Amygdala (tissue), 56 donors: ENCODE results near the gene MACROD2.

ENCODE experiments used
- DNase-seq, 56 donors: peaks; one replicate each; lab custom pipeline; 2025; lab: John Stamatoyannopoulos, UW

MACROD2 gene

DNA sequence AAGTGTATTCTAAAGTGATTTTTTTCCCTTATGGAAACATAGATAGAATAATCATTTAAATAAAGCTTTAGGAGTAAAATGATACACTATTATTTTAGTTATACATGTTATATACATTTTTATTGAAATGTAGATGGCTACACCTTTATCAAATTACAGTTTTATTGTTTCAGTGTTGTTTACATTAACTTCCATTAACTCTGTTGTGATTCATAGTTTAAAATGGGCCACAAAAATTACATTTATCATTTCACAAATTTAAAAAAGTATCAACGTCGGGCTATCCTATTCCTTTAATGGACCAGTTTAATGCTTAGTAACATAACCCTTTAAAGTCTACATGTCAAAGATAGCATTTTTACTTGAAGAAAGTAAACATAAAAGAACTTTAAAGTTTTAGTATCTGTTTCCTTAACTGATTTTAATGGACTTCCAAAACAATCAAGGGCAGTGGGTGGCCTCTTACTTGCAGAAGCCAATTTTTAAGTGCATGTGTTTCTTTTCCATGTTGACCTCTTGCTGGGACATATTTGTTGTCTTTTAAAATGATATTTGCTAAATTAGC is 389.9 kb downstream of the MACROD2 start:
- DNase-seq: no peak

DNA sequence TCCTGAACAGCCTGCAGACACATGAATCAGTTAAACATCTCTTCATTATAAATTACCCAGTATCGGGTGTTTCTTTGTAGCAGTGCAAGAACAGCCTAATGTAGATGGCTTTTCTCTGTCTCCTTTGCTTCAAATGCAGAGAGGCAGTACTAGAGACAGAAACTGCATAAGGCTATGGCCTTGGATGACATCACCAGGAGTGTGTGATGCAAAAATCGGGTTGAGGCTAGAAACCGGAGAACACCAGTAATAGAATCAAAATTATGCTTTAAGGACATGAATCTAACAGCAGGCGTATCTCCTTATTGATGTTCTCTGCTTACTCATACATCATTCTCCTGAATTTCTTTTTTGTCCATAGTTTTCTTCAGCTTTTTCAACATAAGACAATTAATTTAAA is 391.4 kb downstream of the MACROD2 start:
- DNase-seq: no peak

DNA sequence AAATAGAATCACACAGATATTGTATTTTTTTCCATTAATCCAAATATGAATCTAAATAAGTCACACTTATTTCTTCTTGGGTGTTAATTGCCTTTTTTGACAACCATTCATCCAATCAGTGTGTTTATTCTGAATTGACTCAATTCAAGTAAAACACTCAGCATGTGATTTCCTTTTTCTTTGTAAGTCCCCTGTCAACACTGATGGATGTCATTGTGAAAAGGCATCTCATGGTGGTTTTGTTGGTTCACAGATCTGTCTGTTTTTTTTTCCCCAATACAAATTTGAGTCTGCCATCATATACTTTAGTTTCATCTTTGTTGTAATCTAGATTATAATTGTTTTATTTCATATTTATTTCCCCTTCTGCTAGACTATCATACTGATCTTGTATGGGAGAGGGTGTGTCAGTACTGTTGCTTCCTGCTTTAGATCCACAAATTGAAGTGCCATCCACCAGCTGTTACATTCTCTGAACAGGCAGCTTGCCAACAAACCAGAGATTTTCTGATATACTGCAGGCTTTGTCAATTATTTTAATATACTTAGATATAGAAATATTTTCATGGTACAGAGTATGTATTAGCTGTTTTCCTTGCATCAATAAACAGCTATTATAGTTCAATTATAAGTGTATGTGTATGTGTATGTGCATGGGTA is 406.3 kb downstream of the MACROD2 start:
- peak in 2 of 56 donors; percentile 3 to 44 for DNase-seq

GRCh38 chr20:14404515-14404914 is 409.2 kb downstream of the MACROD2 start:
- DNase-seq: no peak

DNA sequence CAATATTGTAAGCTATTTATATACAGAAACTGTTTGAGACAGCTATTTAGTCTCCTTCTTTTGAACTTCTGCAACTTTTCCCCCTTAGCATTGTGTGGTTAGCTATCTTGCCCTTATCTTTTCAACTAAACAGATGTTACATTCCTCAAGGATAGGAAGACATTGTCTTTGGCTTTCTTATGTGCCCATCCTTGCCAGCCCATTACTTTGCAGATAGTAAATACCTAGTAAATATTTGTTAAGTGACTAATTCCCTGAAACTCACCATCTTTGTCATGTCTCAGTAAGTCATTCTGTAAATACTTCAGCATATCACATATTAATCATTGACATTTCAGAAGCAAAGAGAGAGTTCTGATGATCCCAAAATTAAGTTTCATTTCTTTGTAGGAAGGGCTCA is 411.2 kb downstream of the MACROD2 start:
- DNase-seq: no peak

DNA sequence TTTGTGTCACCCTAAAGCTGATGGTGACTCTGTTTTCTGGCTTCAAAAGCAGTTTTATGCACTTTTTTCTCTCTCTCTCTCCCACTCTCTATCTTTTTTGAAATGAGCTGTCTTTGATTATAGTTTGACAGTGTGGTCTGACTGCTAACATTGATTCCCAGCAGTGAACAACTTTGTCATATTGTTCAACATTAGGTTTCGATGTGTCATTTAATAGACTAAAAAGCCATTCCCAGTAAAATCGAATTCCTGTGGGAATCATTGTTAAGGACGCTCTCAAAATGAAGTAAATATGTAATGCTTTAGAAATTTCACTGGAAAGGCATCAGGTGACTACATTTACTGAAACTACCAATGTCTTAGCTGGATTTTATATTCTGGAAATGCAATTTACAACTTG is 412.0 kb downstream of the MACROD2 start:
- no peak for DNase-seq

DNA sequence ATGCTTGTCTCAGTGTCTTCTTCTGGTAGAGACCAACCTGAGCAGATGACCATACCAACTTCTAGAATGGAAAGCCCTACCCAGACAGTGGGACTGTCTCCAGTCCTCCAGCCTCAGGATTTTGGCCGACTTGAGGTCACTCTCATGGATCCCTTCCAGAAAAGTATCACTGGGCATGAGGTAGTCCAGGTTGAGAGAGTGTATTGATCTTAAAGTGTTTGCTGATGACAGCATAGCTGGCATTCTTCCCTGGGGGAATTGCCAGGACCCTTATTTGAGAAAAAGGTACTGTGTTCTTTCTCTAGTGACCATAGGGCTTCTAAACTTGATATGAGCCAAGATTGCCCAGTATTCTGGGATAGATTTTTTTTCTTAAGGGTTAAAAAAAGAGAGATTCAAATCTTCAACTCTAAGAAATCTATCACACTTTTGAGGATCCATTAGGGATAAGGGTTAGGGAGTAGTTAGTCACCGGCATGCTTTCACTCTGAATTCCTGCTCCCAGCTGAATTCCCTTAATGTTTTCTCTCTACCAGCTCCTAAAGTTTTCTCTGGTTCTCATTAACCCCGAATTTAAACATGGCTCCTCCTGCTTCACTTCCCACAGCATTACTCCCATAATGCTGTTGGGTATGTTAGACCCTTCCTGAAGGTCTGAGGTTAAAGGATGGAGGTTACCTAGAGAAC is 415.7 kb downstream of the MACROD2 start:
- no peak for DNase-seq

DNA sequence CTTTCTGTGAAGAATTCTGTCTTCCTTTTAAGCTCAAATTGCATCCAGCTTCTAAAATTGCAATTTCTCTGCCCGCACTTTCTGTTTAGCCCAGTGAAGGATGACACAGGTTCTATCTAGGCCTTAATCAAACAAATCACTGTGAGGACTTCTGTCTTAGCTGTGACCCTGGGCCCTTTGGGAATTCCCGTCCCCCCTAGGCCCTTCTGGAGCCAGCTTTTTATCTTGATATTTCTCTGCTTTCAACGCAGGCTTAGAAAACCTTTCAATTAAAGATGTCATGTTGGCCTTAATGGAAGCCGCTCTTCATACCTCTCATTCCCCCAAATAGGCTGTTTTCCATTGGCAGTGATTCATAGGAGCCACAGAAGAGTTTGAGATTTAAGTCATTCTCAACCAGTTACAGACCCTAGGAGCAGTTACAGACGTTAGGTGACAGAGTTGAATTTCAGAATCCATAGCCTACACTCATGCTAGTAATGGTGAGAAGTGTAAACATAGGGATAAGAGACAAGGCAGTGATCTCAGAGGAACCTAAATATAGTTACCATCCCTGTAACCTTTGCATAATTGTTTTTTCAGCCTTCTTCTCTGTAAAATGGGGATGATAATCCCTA is 416.9 kb downstream of the MACROD2 start:
- DNase-seq: no peak

GRCh38 chr20:14413835-14414234 is 418.5 kb downstream of the MACROD2 start:
- no peak for DNase-seq

DNA sequence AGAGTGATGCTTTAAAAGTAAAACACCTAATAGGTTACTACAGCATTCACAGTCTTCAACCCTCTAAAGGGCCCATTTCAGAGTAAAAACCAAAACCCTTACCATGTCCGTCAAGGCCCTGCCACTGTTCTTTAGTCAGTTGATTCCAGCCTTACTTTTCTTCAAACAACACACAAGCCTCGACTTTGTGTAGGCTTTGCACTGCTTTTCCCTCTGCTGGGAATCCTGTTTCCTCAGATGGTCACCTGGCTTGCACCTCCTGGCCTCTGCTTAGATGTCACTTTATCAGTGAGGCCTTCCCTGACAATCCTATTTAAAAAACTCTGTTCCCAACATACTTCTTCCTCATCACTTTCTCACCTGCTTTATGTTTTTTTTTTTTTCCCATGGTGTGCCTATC is 419.2 kb downstream of the MACROD2 start:
- DNase-seq: no peak

DNA sequence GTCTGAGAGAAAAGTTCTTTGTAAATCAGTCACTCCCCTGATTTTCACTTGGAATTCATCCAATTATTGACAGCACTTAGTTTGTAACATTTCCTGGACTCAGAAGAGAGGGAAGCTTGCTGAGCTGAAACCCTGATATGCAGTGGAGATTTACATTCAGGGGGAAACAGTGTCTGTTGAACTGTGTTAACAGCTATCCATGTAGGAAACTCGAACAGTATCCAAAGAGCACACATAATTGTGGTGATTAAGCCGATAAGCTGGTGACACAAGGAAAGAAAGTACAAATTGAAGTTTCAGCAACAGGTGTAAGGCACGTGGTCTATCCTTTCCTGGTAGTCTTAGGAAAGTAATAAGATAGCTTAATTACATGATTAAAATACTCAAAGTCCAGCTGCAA is 420.2 kb downstream of the MACROD2 start:
- no peak for DNase-seq

DNA sequence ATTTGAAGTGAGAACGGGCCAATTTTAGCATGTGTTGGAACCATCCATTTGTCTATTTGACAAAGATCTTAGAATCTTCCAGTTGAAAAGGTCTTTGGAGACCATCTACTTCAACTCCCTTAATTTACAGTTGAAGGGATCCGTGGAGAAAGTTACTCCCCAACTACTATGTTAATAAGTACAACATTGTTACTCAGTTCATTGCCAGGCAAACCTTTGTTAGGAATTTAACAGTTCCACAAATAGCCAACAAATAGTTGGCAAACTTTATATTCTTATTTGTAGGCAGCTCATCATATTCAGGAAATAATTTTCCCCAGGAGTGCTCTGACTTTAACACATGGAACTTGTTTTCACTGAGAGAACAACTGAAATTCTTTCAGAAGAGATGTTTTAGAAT is 423.1 kb downstream of the MACROD2 start:
- no peak for DNase-seq

DNA sequence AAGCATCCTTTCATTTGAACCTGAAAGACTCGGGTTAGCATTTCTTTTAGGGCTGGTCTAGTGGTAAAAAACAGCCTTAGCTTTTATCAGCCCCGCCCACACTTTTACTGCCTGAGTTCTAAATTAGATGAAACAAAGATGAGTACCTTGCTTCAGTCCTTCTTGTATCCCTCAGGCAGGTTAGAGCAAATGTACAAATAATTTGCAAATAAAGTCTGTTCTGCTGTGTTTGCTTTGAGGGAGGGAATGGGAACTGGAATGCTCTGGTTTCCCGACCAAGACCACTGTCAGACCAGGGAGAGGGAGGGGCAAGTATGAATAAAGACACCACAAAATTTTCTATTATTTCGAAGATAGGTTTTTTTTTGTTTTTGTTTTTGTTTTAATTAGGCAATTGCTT is 427.6 kb downstream of the MACROD2 start:
- DNase-seq: no peak

- DNase-seq: no peak
These were observed 436.3 kb downstream of the MACROD2 start for GRCh38 chr20:14431568-14431967.

- DNase-seq: no peak
These were observed 436.8 kb downstream of the MACROD2 start for GRCh38 chr20:14432085-14432484.

- DNase-seq: no peak
These were observed 437.3 kb downstream of the MACROD2 start for GRCh38 chr20:14432597-14432996.

- DNase-seq: no peak
These were observed 439.2 kb downstream of the MACROD2 start for GRCh38 chr20:14434384-14435136.

- DNase-seq: no peak
These were observed 445.9 kb downstream of the MACROD2 start for GRCh38 chr20:14441201-14441600.

DNA sequence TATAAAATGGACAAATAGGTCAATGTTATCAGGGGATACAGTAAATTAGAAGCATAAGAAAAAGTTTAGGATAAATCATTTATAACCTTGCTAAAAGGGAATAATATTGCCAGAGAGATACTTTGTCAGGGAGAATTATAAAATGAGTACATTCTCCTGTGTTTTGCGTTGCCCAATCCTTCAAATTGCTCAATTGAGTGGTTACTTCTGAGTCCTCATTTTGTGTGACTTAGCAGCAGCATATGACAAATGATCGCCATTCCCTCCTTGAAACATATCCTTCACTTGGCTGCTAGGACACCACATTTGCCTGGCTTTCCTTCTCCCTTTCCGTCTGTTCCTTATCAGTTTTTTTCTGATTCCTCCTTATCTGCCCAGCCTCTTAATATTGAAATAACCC is 448.8 kb downstream of the MACROD2 start:
- no peak for DNase-seq

DNA sequence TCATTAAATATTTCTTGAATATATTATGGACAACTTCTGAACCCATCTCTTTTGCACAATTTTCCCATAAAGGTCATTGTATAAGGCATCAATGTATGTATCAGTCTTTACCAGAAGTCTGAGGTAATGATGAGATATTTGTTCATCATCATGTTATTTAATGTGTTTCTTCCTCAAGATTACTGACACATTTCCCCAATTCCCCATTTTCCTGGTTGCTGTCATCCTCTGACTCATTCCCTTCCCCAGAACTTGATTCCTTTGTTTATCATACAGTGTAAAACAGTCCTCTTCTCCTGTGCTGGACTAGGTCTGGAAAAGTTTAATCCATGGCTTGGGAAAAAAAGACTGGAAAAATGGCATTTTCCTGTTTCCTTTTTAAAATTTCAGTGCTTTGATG is 450.0 kb downstream of the MACROD2 start:
- no peak for DNase-seq

- DNase-seq: no peak
These were observed 450.6 kb downstream of the MACROD2 start for GRCh38 chr20:14445902-14446301.
